SK-N-SH treated with all-trans-retinoic acid at 6 μM for 48 hours (cell line): Measurements from ENCODE around the gene NTM.

ENCODE experiments used
- ATAC-seq: fragments of 200-7000 bp; cut with Tn5 transposase; 3 replicates; pipeline ENCODE4 v1.9.1; 2020; ENCODE audit warnings: mild to moderate bottlenecking, moderate library complexity
- ARNTL ChIP-seq: fragments of 450-650 bp; formaldehyde crosslinking; IDR thresholded peaks from 2 replicates; pipeline ENCODE4 v1.5.0; 2020; ENCODE audit warnings: low read depth, mild to moderate bottlenecking, moderate library complexity, borderline replicate concordance
- BACH2 ChIP-seq: fragments of 250-450 bp; sonication (Bioruptor Pico); IDR thresholded peaks from 2 replicates; pipeline ENCODE4 v1.9.0; 2021; ENCODE audit warnings: mild to moderate bottlenecking, borderline replicate concordance
- CREB5 ChIP-seq: fragments of 250-450 bp; sonication (Bioruptor Pico); IDR thresholded peaks from 2 replicates; pipeline ENCODE4 v1.5.1; 2020; ENCODE audit warnings: low read depth, mild to moderate bottlenecking, moderate library complexity
- CSRNP3 ChIP-seq: fragments of 250-450 bp; sonication (Bioruptor Pico); IDR thresholded peaks from 2 replicates; pipeline ENCODE4 v1.5.1; 2021; ENCODE audit warnings: mild to moderate bottlenecking, moderate library complexity
- ESRRG ChIP-seq: fragments of 250-450 bp; sonication (Bioruptor Pico); IDR thresholded peaks from 2 replicates; pipeline ENCODE4 v1.6.1; 2021; ENCODE audit warnings: mild to moderate bottlenecking
- GLIS3 ChIP-seq: fragments of 250-450 bp; sonication (Bioruptor Pico); IDR thresholded peaks from 2 replicates; pipeline ENCODE4 v1.5.0; 2020; ENCODE audit warnings: mild to moderate bottlenecking, moderate library complexity
- OSR1 ChIP-seq: fragments of 250-450 bp; sonication (Bioruptor Pico); IDR thresholded peaks from 2 replicates; pipeline ENCODE4 v1.8.0; 2022; ENCODE audit warnings: moderate library complexity, mild to moderate bottlenecking, inconsistent platforms
- POU6F1 ChIP-seq: fragments of 250-450 bp; sonication (Bioruptor Pico); IDR thresholded peaks from 2 replicates; pipeline ENCODE4 v1.8.0; 2021; ENCODE audit warnings: low read depth, mild to moderate bottlenecking, moderate library complexity, borderline replicate concordance
- PPARA ChIP-seq: fragments of 250-450 bp; sonication (Bioruptor Pico); IDR thresholded peaks from 2 replicates; pipeline ENCODE4 v1.5.0; 2020; ENCODE audit warnings: mild to moderate bottlenecking, borderline replicate concordance
- RARB ChIP-seq: fragments of 250-450 bp; sonication (Bioruptor Pico); IDR thresholded peaks from 2 replicates; pipeline ENCODE4 v1.8.0; 2021; ENCODE audit warnings: mild to moderate bottlenecking, moderate library complexity
- SNAI2 ChIP-seq: fragments of 250-450 bp; sonication (Bioruptor Pico); IDR thresholded peaks from 2 replicates; pipeline ENCODE4 v1.5.0; 2020; ENCODE audit warnings: mild to moderate bottlenecking, moderate library complexity
- TCF4 ChIP-seq: fragments of 250-450 bp; sonication (Bioruptor Pico); IDR thresholded peaks from 2 replicates; pipeline ENCODE4 v1.8.0; 2021; ENCODE audit warnings: mild to moderate bottlenecking, moderate library complexity, borderline replicate concordance
- TOX ChIP-seq: fragments of 250-450 bp; sonication (Bioruptor Pico); IDR thresholded peaks from 2 replicates; pipeline ENCODE4 v1.8.0; 2021; ENCODE audit warnings: mild to moderate bottlenecking, moderate library complexity, borderline replicate concordance
- TSHZ2 ChIP-seq: fragments of 250-450 bp; sonication (Bioruptor Pico); IDR thresholded peaks from 2 replicates; pipeline ENCODE4 v1.5.0; 2020; ENCODE audit warnings: mild to moderate bottlenecking, moderate library complexity
- ZC3H10 ChIP-seq: fragments of 250-450 bp; sonication (Bioruptor Pico); IDR thresholded peaks from 2 replicates; pipeline ENCODE4 v1.5.1; 2021; ENCODE audit warnings: mild to moderate bottlenecking, moderate library complexity
- ZFP3 ChIP-seq: fragments of 250-450 bp; sonication (Bioruptor Pico); IDR thresholded peaks from 2 replicates; pipeline ENCODE4 v1.5.0; 2020; ENCODE audit warnings: mild to moderate bottlenecking, moderate library complexity
- ZFP30 ChIP-seq: fragments of 450-650 bp; formaldehyde crosslinking; IDR thresholded peaks from 2 replicates; pipeline ENCODE4 v1.5.0; 2022; ENCODE audit warnings: mild to moderate bottlenecking, moderate library complexity
- ZNF565 ChIP-seq: fragments of 450-650 bp; formaldehyde crosslinking; conservative IDR thresholded peaks from 2 replicates; pipeline ENCODE4 v1.5.0; 2020; ENCODE audit warnings: low read depth, mild to moderate bottlenecking, moderate library complexity

NTM gene

GRCh38 chr11:132103021-132103420, 732.6 kb downstream of the NTM start:
- no peak for ATAC-seq
- TF ChIP-seq RARB (CRISPR knock-in tag) (no peak), TOX (CRISPR knock-in tag) (no peak), ZFP30 (CRISPR knock-in tag) (no peak), SNAI2 (CRISPR knock-in tag) (no peak), POU6F1 (no peak), TCF4 (no peak), ESRRG (CRISPR knock-in tag) (no peak), CSRNP3 (CRISPR knock-in tag) (no peak), BACH2 (no peak)
- TF ChIP-seq, all 23 proteins: peak for 0

- TF ChIP-seq ZFP3 (CRISPR knock-in tag) (no peak), ZNF565 (CRISPR knock-in tag) (no peak)
- no peak for ATAC-seq
Observed at GRCh38 chr11:132106096-132106982, 735.9 kb downstream of the NTM start.

- peak; percentile 82 for ATAC-seq
- TF ChIP-seq TSHZ2 (no peak), OSR1 (no peak), SNAI2 (CRISPR knock-in tag) (no peak), ESRRG (CRISPR knock-in tag) (no peak), GLIS3 (no peak), ZC3H10 (CRISPR knock-in tag) (no peak), ARNTL (CRISPR knock-in tag) (no peak), ZFP3 (CRISPR knock-in tag) (no peak), CSRNP3 (CRISPR knock-in tag) (no peak), ZFP30 (CRISPR knock-in tag) (no peak), PPARA (CRISPR knock-in tag) (no peak)
- TF ChIP-seq, all 23 proteins: peak for 0
Observed at GRCh38 chr11:132111316-132111715, 740.9 kb downstream of the NTM start.

- peak; percentile 88 for ATAC-seq
- TF ChIP-seq CREB5 (CRISPR knock-in tag) = no peak
- no peak for TF ChIP-seq GLIS3
- TF ChIP-seq TSHZ2 = no peak
- TF ChIP-seq OSR1 = no peak
- TF ChIP-seq RARB (CRISPR knock-in tag) = no peak
- TF ChIP-seq POU6F1 = no peak
Observed at GRCh38 chr11:132111838-132112237, 741.4 kb downstream of the NTM start.
